Fibroblast of mammary gland (primary cell): ENCODE data around the gene SPRED2.
A peak's percentile ranks its signal among the peaks of the same experiment; 100 is the strongest.

Experiments
- DNase-seq: peaks from one replicate; pipeline ENCODE4 v3.0.0-alpha.2; 2010; ENCODE audit warnings: low read depth
- H3K4me3 ChIP-seq: 2 replicates; pipeline ENCODE4 v1.5.1; 2011; ENCODE audit warnings: low read depth, mild to moderate bottlenecking, low read length, moderate library complexity; ENCODE audit not compliant: control insufficient read depth
- CTCF ChIP-seq: conservative IDR thresholded peaks from 2 replicates; pipeline ENCODE4 v1.5.1; 2011; ENCODE audit warnings: low read depth, low read length, inconsistent platforms; ENCODE audit not compliant: control insufficient read depth, insufficient read depth

SPRED2 gene

DNA sequence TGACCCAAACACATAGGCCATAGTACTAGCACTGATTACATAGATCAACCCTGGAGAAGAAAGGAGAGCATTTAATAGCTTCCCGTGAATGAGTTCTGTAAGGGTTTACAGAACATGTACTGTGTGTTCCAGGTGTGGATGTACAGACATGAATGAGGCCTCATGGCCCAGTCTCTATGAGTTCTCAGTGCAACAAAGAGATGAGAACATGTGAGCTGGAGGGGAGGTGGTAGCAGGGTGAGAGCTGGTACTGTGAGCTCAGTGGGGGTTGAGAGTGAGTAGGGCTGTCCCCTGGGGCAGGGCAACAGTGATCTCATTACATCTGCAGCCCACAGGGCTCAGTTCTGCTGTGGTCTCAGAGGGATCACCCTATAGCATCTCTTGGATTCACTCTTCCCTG is 42.6 kb upstream of the SPRED2 start:
- DNase-seq, result no peak
- no peak for TF ChIP-seq CTCF
- H3K4me3 ChIP-seq, result no peak overlapping the region

GRCh38 chr2:65473045-65473444 is 40.6 kb upstream of the SPRED2 start:
- no peak overlapping the region for H3K4me3 ChIP-seq
- no peak for TF ChIP-seq CTCF
- no peak for DNase-seq

DNA sequence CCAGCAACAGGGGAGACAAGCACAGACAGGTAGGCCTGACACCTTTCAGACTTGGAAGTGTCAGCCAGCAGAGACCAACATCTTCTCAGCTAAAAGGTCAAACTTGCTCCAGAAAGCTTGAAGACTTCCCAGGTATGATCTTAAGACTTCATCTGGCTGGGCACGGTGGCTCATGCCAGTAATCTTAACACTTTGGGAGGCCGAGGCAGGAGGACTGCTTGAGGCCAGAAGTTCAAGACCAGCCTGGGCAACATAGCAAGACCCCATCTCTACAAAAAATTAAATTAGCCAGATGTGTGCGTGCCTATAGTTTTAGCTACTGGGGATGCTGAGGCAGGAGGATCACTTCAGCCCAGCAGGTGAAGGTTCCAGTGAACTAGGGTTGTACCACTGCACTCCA is 39.0 kb upstream of the SPRED2 start:
- no peak for TF ChIP-seq CTCF
- H3K4me3 ChIP-seq, result no peak overlapping the region
- DNase-seq, result no peak

DNA sequence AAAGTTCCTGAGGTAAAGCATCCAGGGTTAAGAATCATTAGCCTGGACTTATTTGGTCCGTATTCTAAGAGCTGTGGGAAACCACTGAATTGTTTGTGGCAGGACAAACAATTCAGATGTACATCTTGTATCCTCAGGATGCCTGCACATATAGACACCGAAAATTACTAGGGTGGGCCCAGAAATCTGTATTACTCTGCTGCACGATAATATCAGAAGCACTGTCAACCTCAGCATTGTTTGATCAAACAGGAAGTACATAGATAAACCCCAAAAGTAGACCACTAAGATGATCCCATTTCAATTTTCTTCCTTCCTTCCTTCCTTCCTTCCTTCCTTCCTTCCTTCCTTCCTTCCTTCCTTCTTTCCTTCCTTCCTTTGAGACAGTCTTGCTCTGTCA is 34.2 kb upstream of the SPRED2 start:
- TF ChIP-seq CTCF, result no peak
- H3K4me3 ChIP-seq, result no peak overlapping the region
- DNase-seq, result no peak

DNA sequence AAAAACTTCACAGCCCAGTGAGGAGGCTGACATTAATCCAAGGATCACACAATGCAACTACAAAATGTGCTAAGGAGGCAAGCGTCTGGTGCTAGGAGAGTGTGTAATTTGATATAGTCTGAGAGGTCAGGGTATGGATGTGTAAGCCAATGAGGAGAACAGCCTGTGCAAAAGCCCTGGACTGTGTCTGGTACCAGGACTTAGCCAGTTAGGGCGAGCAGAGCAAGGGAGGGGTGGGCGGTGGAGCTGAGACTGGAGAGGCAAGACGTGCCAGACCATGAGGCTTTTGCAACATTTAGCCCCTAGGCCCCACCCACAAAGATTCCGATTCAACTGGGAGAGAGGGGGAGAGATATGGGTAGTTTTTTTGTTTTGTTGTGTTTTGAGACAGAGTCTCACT is 33.5 kb upstream of the SPRED2 start:
- peak; percentile 54 for DNase-seq
- TF ChIP-seq CTCF, result no peak
- H3K4me3 ChIP-seq, result no peak overlapping the region

DNA sequence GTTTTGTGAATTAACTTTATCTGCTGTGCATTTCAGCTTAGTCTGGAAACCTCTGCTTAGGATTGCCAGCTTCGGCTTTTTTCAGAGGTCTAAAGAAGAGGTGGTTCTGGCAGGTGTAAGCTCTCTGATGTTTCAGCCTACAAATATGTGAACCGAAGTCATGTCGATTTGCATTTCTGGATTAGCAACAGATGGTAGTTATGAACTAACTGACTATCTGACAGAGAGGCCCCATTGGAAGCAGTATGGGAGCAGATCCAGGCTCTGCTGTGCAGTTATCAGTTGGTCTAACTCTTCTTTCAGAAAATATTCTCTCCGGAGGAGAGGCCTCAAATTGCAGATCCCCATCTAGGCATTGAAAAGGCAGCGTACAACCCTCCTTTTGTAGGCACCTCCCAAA is 32.7 kb upstream of the SPRED2 start:
- TF ChIP-seq CTCF, result no peak
- DNase-seq, result peak; percentile 30
- no peak overlapping the region for H3K4me3 ChIP-seq

- no peak for TF ChIP-seq CTCF
Observed at GRCh38 chr2:65464604-65465003, 32.2 kb upstream of the SPRED2 start.

More at GRCh38 chr2:65464604-65465003, 32.2 kb upstream of the SPRED2 start:
- H3K4me3 ChIP-seq, result no peak overlapping the region
- DNase-seq, result peak; percentile 81
